Measurements from ENCODE around the gene SPIB. TPM values are rescaled to one million over a fixed set of nuclear protein-coding genes. Genes with fewer than 3 reads are reported as not detected.

SPIB gene
- total and polyA plus RNA-seq, 2 of the 4 experiments (the other 2 are of a cell fraction): not detected

- no peaks in the 10 kb centered on the region; the same call in 1 of the 2 replicates for H3K9me1 ChIP-seq (ENCODE audit: insufficient read depth, low read length)
- DNase-seq (peak; percentile 27), ATAC-seq (ENCODE audit: low read depth) (no peak)
- peaks cover 42% of the 10 kb centered on the region for H3K36me3 ChIP-seq (ENCODE audit: control insufficient read depth, insufficient read depth, low read length)
- no peak overlapping the region for H3K4ac ChIP-seq (ENCODE audit: low read depth, low read length)
- H3K9ac ChIP-seq (ENCODE audit: low read depth, low read length): no peak overlapping the region
- no peak overlapping the region for H3K18ac ChIP-seq (ENCODE audit: low read depth, low read length)
- WGBS, 2 experiments (ENCODE audit: extremely low coverage in 2 of 2, insufficient read length in 1 of 2): 60% methylated on average over 1 of the region's 11 CpGs; no CpG with 5 or more reads in 1 of the 2 experiments
- no peak overlapping the region for H3K27ac ChIP-seq (ENCODE audit: insufficient read depth, low read length)
- H2BK5ac ChIP-seq (ENCODE audit: low read depth, low read length, poor library complexity, severe bottlenecking): no peak overlapping the region
- H4K5ac ChIP-seq (ENCODE audit: low read depth, low read length): no peak overlapping the region
- H3K14ac ChIP-seq (replicated peaks; ENCODE audit: low read depth, low read length): no peak overlapping the region
- intact Hi-C loops (cut with micrococcal nuclease) (no loop called here), in situ Hi-C loops (cut with MboI; ENCODE audit: low sequenced_read_pairs) (no loop called here), dilution Hi-C loops (cut with HindIII; ENCODE audit: low sequenced_read_pairs, unreplicated experiment) (no loop called here)
- no peak overlapping the region for H2AK5ac ChIP-seq (ENCODE audit: low read depth, low read length)
- no peak overlapping the region for H3K56ac ChIP-seq (ENCODE audit: extremely low read depth, insufficient read depth, low read length)
- H3K9me3 ChIP-seq (ENCODE audit: control insufficient read depth, insufficient read depth, low read length): no peaks in the 10 kb centered on the region
- H3K4me1 ChIP-seq (ENCODE audit: control insufficient read depth, insufficient read depth, low read length): no peaks in the 10 kb centered on the region; the same call in 1 of the 2 replicates
- H2AK9ac ChIP-seq (replicated peaks; ENCODE audit: low read depth, low read length, poor library complexity): peak overlapping the region; percentile 23
- peaks cover 0 to 37% of the 10 kb centered on the region in 2 experiments for H3K79me1 ChIP-seq (ENCODE audit: low read depth in 1 of 2, low read length in 2 of 2)
- H3K4me2 ChIP-seq (ENCODE audit: low read depth, low read length): no peak overlapping the region
- no peak overlapping the region for H2AFZ ChIP-seq (replicated peaks; ENCODE audit: low read length, poor library complexity)
- no peak overlapping the region for H2BK15ac ChIP-seq (ENCODE audit: low read depth, low read length)
- CTCF ChIA-PET: no interaction called here
- no peaks in the 10 kb centered on the region for H3K27me3 ChIP-seq (ENCODE audit: control insufficient read depth, insufficient read depth, low read length)
- no peak overlapping the region for H4K8ac ChIP-seq (ENCODE audit: low read depth in 2 of 2, low read length in 2 of 2)
- no peak overlapping the region for H2BK20ac ChIP-seq (ENCODE audit: low read depth, low read length)
- no peak overlapping the region for H2BK120ac ChIP-seq (ENCODE audit: low read depth, low read length)
- H3K23ac ChIP-seq (ENCODE audit: low read depth, low read length): no peak overlapping the region
- H3K4me3 ChIP-seq (ENCODE audit: insufficient read depth, low read depth, low read length): no peak overlapping the region
- peaks cover 10% of the 10 kb centered on the region for H4K20me1 ChIP-seq (ENCODE audit: insufficient read depth, low read length)
- TF ChIP-seq NFE2L2 (IDR thresholded peaks at IDR 0.05; ENCODE audit: low read depth, low read length): no peak
- no peak for TF ChIP-seq RAD21 (IDR thresholded peaks at IDR 0.05; ENCODE audit: low read length)
- no peak for TF ChIP-seq SMC3 (IDR thresholded peaks at IDR 0.05; ENCODE audit: low read depth, low read length)
- no peak for TF ChIP-seq USF2 (IDR thresholded peaks at IDR 0.05; ENCODE audit: low read depth, low read length)
- TF ChIP-seq FOS (IDR thresholded peaks at IDR 0.05; ENCODE audit: low read depth, low read length): no peak
- no peak for TF ChIP-seq MXI1 (IDR thresholded peaks at IDR 0.05; ENCODE audit: borderline replicate concordance, low read depth, low read length)
- no peak for TF ChIP-seq MAFK (IDR thresholded peaks at IDR 0.05; ENCODE audit: low read depth, low read length)
- no peak for TF ChIP-seq CEBPB (IDR thresholded peaks at IDR 0.05; ENCODE audit: low read depth, low read length)
- no peak for TF ChIP-seq RCOR1 (IDR thresholded peaks at IDR 0.05; ENCODE audit: insufficient replicate concordance, low read length)
- TF ChIP-seq POLR2A (IDR thresholded peaks at IDR 0.05; ENCODE audit: low read depth, low read length): no peak
- TF ChIP-seq, protein P1, sequence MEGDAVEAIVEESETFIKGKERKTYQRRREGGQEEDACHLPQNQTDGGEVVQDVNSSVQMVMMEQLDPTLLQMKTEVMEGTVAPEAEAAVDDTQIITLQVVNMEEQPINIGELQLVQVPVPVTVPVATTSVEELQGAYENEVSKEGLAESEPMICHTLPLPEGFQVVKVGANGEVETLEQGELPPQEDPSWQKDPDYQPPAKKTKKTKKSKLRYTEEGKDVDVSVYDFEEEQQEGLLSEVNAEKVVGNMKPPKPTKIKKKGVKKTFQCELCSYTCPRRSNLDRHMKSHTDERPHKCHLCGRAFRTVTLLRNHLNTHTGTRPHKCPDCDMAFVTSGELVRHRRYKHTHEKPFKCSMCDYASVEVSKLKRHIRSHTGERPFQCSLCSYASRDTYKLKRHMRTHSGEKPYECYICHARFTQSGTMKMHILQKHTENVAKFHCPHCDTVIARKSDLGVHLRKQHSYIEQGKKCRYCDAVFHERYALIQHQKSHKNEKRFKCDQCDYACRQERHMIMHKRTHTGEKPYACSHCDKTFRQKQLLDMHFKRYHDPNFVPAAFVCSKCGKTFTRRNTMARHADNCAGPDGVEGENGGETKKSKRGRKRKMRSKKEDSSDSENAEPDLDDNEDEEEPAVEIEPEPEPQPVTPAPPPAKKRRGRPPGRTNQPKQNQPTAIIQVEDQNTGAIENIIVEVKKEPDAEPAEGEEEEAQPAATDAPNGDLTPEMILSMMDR (conservative IDR thresholded peaks at IDR 0.05; ENCODE audit: low read depth, low read length): no peak
- TF ChIP-seq RFX5 (IDR thresholded peaks at IDR 0.05; ENCODE audit: low read depth, low read length): no peak
- no peak for TF ChIP-seq CHD1 (IDR thresholded peaks at IDR 0.05; ENCODE audit: low read depth, low read length)
- TF ChIP-seq BHLHE40 (IDR thresholded peaks at IDR 0.05; ENCODE audit: low read depth, low read length): no peak
- POLR2A ChIA-PET (ENCODE audit: unreplicated experiment): no interaction called here
- no TSS peak for BruUV-seq (replicated peaks)
- no peak overlapping the region for H4K91ac ChIP-seq (ENCODE audit: insufficient read depth, low read depth, low read length)
Measured at GRCh38 chr19:50380137-50380536, 38.6 kb upstream of the SPIB start.
